GM13976 (cell line): Measurements from ENCODE around the gene MED17.

Experiments
- DNase-seq: peaks from one replicate; pipeline ENCODE4 v3.0.0; 2012; ENCODE audit warnings: low spot score
- in situ Hi-C: fragments of 300-500 bp; cut with MboI; formaldehyde crosslinking; loops from one replicate; pipeline ENCODE4 v1.12.0; 2022; ENCODE audit warnings: low sequenced_read_pairs, mixed read lengths, inconsistent platforms; ENCODE audit not compliant: unreplicated experiment
- TF ChIP-seq, protein P1 (sequence below): IDR thresholded peaks from 2 replicates; pipeline ENCODE4 v1.5.1; 2012; ENCODE audit warnings: borderline replicate concordance, mild to moderate bottlenecking; ENCODE audit not compliant: insufficient read depth; ENCODE audit errors: extremely low read depth, missing control alignments, control extremely low read depth

MED17 gene

DNA sequence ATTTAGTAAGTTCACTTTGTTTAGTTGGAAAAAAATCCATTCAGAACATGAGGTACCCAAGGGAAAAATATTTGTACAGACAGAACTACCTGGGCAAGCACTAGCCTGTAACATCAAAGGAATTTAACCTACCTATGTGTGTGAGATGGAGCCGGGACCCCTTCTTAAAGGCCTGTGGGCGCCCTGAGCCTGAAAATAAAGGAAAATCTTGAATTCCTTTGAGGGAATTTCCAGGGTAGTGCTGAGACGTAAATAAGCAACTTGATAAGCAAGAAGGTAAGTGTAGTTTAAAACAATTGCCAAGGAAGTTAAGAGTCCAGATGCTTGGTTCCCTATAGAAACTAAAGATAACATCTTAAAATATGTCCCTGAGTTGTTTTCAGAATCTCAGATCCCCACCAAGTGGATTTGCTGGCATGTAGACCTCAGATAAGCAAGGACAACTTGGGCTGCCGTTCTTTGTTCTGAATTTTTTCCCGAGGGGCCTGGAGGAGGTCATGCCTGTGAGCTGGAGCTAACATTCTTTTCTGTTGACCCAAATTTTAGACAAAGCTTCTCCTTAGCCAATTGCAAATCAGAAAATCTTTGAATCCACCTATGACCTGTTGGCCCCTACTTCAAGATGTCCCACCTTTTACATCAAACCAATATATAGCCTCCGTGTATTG, 31.0 kb downstream of the MED17 start:
- TF ChIP-seq, protein P1, sequence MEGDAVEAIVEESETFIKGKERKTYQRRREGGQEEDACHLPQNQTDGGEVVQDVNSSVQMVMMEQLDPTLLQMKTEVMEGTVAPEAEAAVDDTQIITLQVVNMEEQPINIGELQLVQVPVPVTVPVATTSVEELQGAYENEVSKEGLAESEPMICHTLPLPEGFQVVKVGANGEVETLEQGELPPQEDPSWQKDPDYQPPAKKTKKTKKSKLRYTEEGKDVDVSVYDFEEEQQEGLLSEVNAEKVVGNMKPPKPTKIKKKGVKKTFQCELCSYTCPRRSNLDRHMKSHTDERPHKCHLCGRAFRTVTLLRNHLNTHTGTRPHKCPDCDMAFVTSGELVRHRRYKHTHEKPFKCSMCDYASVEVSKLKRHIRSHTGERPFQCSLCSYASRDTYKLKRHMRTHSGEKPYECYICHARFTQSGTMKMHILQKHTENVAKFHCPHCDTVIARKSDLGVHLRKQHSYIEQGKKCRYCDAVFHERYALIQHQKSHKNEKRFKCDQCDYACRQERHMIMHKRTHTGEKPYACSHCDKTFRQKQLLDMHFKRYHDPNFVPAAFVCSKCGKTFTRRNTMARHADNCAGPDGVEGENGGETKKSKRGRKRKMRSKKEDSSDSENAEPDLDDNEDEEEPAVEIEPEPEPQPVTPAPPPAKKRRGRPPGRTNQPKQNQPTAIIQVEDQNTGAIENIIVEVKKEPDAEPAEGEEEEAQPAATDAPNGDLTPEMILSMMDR: no peak
- no peak for DNase-seq
- in situ Hi-C loops: no loop called here

DNA sequence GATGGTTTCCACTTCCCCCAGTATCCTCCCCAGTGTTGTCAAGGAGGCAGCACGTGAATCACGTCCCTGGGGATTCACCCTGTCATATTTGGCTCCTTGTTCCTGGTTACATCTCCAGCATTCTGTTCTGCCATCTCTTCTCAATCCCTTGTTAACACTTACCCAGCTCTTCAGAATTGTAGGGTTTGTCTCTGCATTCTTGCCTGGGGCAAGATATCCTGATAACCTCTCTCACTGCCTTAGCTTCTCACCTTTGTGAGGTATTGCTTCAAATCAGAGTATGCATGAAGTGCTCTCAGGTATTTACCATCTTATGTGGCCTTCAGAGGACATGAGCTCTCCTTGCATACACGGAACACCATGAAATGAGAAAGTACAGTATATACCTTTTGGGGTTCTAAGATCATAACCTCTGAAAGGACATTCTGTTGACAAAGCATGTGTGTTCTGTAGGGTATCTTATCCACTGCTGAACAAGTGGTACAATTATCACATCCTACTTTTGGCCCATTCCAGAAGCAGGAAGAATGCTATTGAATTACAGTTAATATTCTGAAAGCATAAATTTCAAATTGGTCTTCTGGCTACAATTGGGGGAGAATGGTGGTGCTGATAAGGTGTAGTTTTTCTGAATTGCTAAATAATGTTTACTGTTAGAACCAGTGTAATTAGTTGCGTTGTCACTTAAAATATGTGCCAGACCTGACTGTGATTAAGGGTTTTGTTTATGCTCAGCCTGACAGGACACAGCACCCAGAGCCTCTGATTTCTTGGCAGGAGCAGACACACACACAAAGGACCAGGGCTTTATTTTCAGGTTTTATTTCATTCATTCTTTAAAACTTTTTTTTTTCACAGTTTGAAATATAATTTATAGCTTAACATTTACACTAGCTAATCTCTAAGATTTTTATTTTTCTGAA, 33.6 kb downstream of the MED17 start:
- in situ Hi-C loops: no loop called here
- no peak for DNase-seq

DNA sequence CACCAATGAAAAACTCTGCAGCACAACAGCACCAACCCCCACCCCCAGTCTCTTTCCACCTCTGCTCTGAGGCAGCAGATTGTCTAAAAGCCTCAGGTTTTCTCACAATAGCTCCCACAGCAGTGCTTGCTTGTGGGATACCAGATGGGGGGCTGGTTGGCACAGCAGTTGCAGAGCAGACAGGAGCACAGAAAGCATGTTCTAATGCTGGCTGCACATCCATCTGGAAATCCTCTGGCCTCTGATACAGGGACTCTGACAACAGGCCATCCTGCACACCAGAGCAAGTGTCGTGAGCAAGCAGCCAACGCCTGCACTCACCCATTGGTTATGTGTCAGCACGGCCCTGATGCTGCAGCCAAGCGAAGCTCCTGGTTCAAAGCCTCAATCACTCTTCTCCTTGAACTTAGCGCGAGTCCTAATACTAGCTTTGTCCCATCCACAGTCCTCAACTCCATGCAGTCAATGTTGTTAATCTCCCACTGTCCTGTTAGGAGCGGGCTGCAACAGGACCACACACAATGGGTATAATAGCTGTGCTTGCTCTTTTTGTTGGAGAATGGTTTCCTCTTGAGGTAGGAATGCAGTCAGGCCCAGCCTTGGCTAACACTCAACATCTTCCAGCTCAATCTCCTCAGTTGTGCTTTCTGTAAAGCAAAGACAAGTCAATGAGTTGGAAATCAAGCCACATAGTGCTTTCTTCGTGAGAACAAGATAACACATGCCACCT, 36.0 kb downstream of the MED17 start:
- no peak for DNase-seq
- TF ChIP-seq, protein P1: no peak
- in situ Hi-C loops: no loop called here

More for the DNA sequence above, 33.6 kb downstream of the MED17 start:
- TF ChIP-seq, protein P1: no peak

DNA sequence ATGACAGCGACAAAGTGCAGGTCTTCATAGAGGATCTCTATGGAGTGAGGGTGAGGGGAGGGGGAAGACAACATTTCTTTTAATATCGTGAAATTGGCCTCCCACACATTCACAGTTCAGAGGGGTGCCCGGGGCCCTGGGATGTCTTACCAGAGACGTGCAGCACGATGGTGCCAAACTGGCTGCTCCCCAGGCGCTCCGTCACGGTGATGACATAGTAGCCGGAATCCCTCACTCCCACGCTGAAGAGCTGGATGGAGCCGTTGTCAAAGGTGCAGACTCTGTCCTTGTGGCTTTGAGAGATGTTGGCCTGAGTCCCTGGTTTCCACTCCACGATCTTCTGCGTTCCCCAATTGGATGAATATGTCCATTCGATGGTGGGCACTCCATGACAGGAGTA, 36.8 kb downstream of the MED17 start:
- TF ChIP-seq, protein P1: no peak
- in situ Hi-C loops: no loop called here
- DNase-seq: no peak

DNA sequence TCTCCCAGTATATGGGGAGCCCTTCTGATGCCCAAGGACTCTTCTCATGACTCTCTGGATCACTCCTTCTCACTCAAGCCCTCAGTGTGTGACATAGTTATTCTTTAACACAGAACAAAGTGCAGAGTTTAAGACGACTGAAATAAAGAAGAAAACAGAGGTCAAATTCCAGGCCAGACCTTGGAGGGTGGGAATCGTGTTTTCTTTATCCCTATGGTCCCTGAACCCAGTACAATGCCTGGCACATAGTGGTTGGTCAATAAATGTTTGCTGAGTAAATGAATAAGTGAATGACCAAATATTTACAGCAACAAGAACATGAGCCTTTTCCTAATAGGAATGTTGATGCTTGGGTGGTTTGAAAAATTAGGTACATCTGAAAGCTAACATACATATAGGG, 37.5 kb downstream of the MED17 start:
- DNase-seq: no peak
- in situ Hi-C loops: no loop called here
- TF ChIP-seq, protein P1: no peak

DNA sequence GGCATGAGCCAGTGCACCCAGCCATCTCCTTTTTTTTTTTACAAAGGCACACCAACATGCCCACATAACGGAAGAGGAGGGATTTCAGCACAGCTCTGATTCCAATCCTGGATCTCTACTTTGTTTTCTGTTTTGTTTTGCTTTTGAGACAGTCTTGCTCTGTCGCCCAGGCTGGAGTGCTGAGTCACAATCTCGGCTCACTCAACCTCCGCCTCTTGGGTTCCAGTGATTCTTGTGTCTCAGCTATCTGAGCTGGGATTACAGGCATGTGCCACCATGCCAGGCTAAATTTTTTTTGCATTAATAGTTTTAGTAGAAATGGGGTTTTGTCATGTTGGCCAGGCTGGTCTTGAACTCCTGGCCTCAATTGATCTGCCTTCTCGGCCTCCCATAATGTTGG, 38.3 kb downstream of the MED17 start:
- TF ChIP-seq, protein P1: no peak
- no peak for DNase-seq
- in situ Hi-C loops: no loop called here
